Ishikawa (cell line): ENCODE data around the gene CD101.

Experiments
- CEBPB ChIP-seq: IDR thresholded peaks from 2 replicates; pipeline ENCODE4 v1.6.1; 2012
- CREB1 ChIP-seq: IDR thresholded peaks from 2 replicates; pipeline ENCODE4 v1.6.1; 2012; ENCODE audit warnings: low read depth
- EGR1 ChIP-seq: IDR thresholded peaks from 2 replicates; pipeline ENCODE4 v1.6.1; 2012
- EP300 ChIP-seq: IDR thresholded peaks from 2 replicates; pipeline ENCODE4 v1.6.1; 2012; ENCODE audit warnings: borderline replicate concordance
- FOXM1 ChIP-seq: IDR thresholded peaks from 2 replicates; pipeline ENCODE4 v1.6.1; 2012; ENCODE audit warnings: low read depth, borderline replicate concordance
- NFIC ChIP-seq: IDR thresholded peaks from 2 replicates; pipeline ENCODE4 v1.6.1; 2012
- RAD21 ChIP-seq: IDR thresholded peaks from 2 replicates; pipeline ENCODE4 v1.6.1; 2012; ENCODE audit warnings: low read depth
- TAF1 ChIP-seq: IDR thresholded peaks from 2 replicates; pipeline ENCODE4 v1.6.1; 2012; ENCODE audit warnings: low read depth, mild to moderate bottlenecking
- TCF12 ChIP-seq: IDR thresholded peaks from 2 replicates; pipeline ENCODE4 v1.6.1; 2012; ENCODE audit warnings: low read depth
- TEAD4 ChIP-seq: IDR thresholded peaks from 2 replicates; pipeline ENCODE4 v1.6.1; 2012
- YY1 ChIP-seq: IDR thresholded peaks from 2 replicates; pipeline ENCODE4 v1.6.1; 2012; ENCODE audit warnings: low read depth
- ZBTB7A ChIP-seq: IDR thresholded peaks from 2 replicates; pipeline ENCODE4 v1.6.1; 2012; ENCODE audit warnings: low read depth
- TF ChIP-seq, protein P1 (sequence below): IDR thresholded peaks from 2 replicates; pipeline ENCODE4 v1.6.1; 2012; ENCODE audit warnings: low read depth, mild to moderate bottlenecking
- TF ChIP-seq, protein P2 (sequence below): IDR thresholded peaks from 2 replicates; pipeline ENCODE4 v1.6.1; 2012
- TF ChIP-seq, protein P3 (sequence below): IDR thresholded peaks from 2 replicates; pipeline ENCODE4 v1.6.1; 2012

CD101 gene

DNA sequence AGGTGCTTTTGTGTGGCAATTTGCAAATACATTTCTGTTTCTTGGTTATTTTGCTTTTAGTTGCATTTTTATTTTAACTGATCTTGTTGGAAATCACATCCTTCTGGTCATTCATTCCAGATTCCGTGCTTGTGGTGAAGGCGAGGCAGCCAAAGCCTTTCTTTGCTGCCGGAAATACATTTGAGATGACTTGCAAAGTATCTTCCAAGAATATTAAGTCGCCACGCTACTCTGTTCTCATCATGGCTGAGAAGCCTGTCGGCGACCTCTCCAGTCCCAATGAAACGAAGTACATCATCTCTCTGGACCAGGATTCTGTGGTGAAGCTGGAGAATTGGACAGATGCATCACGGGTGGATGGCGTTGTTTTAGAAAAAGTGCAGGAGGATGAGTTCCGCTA, 34.8 kb upstream of the CD101 start:
- TF ChIP-seq CEBPB (no peak), TAF1 (no peak), ZBTB7A (no peak), FOXM1 (no peak), EP300 (no peak), RAD21 (no peak)
- TF ChIP-seq, protein P1, sequence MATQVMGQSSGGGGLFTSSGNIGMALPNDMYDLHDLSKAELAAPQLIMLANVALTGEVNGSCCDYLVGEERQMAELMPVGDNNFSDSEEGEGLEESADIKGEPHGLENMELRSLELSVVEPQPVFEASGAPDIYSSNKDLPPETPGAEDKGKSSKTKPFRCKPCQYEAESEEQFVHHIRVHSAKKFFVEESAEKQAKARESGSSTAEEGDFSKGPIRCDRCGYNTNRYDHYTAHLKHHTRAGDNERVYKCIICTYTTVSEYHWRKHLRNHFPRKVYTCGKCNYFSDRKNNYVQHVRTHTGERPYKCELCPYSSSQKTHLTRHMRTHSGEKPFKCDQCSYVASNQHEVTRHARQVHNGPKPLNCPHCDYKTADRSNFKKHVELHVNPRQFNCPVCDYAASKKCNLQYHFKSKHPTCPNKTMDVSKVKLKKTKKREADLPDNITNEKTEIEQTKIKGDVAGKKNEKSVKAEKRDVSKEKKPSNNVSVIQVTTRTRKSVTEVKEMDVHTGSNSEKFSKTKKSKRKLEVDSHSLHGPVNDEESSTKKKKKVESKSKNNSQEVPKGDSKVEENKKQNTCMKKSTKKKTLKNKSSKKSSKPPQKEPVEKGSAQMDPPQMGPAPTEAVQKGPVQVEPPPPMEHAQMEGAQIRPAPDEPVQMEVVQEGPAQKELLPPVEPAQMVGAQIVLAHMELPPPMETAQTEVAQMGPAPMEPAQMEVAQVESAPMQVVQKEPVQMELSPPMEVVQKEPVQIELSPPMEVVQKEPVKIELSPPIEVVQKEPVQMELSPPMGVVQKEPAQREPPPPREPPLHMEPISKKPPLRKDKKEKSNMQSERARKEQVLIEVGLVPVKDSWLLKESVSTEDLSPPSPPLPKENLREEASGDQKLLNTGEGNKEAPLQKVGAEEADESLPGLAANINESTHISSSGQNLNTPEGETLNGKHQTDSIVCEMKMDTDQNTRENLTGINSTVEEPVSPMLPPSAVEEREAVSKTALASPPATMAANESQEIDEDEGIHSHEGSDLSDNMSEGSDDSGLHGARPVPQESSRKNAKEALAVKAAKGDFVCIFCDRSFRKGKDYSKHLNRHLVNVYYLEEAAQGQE, result no peak
- TF ChIP-seq, protein P2, sequence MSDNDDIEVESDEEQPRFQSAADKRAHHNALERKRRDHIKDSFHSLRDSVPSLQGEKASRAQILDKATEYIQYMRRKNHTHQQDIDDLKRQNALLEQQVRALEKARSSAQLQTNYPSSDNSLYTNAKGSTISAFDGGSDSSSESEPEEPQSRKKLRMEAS, result no peak

DNA sequence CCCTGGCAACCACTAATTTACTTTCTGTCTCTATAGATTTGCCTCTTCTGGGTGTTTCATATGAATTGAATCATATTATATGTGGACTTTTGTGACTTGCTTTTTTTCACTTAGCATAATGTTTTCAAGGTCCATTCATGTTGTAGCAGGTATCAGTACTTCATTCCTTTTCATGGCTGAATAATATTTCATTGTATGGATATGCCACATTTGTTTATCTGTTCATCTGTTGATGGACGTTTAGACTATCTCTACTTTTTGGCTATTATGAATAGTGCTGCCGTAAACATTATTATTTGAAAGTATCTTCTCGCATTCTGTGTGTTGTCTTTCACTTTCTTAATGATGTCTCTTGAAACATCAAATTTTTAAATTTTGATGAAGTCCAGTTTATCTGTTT, 32.8 kb upstream of the CD101 start:
- TF ChIP-seq FOXM1 (no peak), TCF12 (no peak), CREB1 (no peak), YY1 (no peak), RAD21 (no peak), TEAD4 (no peak), EGR1 (no peak), NFIC (no peak), TAF1 (no peak), EP300 (no peak)
- TF ChIP-seq, protein P1, result no peak

DNA sequence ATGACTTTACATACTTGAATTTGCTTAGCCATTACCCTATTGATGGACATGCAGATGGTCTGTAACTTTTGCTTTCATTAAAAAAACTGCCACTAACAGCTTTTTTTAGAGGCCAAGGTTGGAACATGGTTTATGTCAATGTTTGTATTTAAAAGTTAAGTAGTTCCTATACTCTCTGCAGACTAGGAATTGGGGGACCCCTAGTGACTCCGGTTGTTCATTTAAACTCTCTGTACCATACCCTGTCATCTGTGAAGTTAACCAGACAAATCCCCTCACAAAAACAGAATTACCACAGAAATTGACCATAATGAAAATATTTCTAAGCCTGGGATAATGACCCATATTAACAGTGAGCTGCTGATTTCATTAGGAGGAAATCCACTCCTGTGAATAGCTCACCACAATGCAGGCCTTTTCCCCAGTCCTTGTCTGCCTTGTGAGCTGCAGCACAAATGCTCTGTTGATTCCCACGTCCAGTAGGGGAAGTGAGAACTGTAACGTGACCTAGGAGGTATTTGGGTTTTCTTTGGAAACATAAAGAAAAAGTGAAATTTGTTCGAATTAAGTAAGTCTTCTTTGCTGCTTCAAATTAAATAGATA, 30.2 kb upstream of the CD101 start:
- TF ChIP-seq EGR1, result no peak
- no peak for TF ChIP-seq EP300
- TF ChIP-seq CREB1, result no peak
- TF ChIP-seq, protein P1, result no peak
- no peak for TF ChIP-seq TAF1
- TF ChIP-seq RAD21, result no peak
- TF ChIP-seq CEBPB, result no peak
- TF ChIP-seq, protein P3, sequence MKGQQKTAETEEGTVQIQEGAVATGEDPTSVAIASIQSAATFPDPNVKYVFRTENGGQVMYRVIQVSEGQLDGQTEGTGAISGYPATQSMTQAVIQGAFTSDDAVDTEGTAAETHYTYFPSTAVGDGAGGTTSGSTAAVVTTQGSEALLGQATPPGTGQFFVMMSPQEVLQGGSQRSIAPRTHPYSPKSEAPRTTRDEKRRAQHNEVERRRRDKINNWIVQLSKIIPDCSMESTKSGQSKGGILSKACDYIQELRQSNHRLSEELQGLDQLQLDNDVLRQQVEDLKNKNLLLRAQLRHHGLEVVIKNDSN, result no peak
- no peak for TF ChIP-seq FOXM1
- TF ChIP-seq ZBTB7A, result no peak
- no peak for TF ChIP-seq TEAD4
- TF ChIP-seq, protein P2, result no peak

DNA sequence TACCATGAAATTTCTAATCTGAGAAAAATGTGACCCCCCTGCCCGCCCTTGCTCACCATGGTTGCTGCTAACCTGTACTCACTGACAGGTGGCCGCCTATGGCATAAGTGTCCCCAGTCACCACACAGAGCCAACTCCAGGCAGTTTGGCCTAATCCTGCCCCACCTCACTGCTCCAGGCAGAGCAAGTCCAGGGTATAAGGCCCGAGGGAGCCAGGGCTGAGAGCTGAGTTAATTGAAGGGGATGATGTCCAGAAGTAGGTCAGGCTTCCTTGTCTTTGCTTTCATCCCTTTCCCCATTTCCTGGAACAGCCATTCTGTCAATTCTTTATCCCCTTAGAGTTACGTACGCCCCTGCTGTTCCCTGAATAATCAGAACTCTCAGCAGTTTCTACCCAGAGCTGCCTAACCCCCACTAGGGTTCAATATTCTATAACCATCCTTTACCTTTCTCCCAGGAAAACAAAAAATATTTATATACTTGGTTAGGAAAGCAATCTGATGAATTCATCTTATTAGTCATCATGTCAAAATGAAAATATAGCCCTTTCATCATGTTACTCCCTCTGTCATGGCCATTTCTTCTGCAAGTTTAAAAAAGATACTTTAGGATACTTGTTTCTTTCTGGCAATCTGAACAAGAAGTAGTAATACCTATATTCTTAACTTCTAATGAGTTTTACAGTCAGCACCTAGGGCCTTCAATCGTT, 29.4 kb upstream of the CD101 start:
- no peak for TF ChIP-seq FOXM1
- TF ChIP-seq, protein P2, result no peak

DNA sequence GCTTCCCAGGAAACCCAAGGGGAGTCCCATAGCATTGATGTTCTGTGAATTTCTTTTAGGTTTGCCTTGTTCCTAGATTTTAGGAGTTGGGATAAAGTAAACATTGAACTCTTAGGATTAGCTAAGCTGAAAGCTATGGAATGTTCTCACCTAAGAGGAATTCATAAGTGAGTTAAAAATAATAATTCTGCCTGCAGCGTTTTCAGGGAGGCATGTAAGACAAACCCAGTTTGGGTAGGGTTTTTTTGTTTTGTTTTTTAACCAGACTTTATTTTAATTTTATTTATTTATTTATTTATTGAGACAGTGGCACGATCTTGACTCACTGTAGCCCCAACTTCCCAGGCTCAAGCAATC, 28.9 kb upstream of the CD101 start:
- no peak for TF ChIP-seq CEBPB
- TF ChIP-seq TEAD4, result no peak
- no peak for TF ChIP-seq FOXM1
- no peak for TF ChIP-seq TCF12
- no peak for TF ChIP-seq NFIC
- no peak for TF ChIP-seq RAD21
- TF ChIP-seq EGR1, result no peak
- no peak for TF ChIP-seq YY1
- no peak for TF ChIP-seq CREB1
- TF ChIP-seq TAF1, result no peak
- no peak for TF ChIP-seq ZBTB7A
- TF ChIP-seq, protein P1, result no peak
